ENCODE measurements around the gene THAP4.

The THAP4 gene

DNA sequence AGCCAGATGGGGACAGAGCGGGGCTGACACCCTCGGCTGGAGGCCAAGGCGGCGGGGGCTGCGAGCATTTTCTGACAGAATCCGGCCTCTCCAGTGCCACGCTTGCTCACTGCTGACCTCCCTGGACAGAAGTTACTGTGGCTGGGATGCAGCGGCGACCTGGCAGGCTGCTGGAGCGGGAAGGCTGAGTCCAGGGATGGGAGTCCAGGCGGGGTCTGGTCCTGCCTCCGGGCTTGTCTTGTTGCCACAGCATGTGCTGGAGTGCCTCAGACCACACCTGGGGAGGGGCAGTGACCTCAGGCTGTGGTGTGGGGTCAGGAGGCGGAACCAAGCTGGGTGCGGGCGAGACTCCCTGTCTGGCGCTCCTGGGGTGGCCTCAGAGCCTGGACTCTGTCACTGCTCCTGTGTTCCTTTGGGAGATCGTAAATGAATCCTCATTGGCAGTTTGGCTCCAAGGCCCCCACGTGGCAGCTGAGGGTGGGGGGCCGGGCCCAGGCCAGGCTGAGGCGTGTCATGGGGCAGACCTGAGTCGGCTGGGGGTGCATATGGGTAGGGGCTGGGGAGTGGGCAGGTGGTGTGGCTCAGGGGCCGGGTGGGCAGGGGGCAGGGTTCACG, 72.9 kb downstream of the THAP4 start:
- DNase-seq (ENCODE audit: low read depth): no peak

DNA sequence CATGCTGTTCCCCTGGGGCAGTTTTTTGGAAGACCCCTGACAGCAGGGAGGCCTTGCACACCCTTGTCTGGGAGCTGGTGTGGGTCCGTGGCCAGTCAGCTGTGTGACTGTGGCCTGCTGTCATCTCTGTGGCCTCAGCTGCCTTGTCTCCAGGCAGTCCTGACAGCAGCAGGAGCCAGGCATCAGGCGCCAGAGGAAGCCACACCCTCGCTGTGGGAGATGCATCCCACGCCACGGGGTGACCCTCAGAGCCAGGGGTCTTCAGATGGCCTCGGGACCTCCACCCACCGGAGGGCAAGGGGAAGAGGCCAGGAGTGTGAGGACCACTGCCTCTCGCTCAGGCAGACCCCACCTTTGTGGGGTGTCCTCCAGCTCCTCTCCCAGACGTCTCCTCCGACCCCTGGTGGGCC, 73.4 kb downstream of the THAP4 start:
- no peak for DNase-seq (ENCODE audit: low read depth)

- DNase-seq (ENCODE audit: low read depth): no peak
These were observed 73.9 kb downstream of the THAP4 start for GRCh38 chr2:241563031-241563507.

- no peak for DNase-seq (ENCODE audit: low read depth)
These were observed 74.6 kb downstream of the THAP4 start for GRCh38 chr2:241562269-241562891.

DNA sequence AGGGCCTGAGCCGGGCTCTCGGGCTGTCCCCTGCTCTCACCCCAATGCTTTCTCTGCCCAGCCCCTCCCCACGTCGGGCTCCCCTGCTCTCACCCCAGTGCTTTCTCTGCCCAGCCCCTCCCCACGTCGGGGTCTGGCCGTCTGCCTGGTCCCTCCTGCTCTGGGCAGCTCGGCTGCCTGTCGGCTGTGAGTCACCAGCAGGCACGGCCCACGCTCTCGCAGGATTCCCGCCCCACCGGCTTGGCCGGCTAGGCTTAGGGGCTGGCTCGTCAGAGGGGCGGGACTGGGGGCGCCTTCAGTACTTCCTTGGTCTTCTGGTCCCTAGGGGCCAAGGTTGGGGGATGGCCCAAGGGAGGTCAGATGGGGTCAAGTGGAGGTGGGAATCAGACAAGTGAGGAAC, 75.1 kb downstream of the THAP4 start:
- no peak for DNase-seq (ENCODE audit: low read depth)

DNA sequence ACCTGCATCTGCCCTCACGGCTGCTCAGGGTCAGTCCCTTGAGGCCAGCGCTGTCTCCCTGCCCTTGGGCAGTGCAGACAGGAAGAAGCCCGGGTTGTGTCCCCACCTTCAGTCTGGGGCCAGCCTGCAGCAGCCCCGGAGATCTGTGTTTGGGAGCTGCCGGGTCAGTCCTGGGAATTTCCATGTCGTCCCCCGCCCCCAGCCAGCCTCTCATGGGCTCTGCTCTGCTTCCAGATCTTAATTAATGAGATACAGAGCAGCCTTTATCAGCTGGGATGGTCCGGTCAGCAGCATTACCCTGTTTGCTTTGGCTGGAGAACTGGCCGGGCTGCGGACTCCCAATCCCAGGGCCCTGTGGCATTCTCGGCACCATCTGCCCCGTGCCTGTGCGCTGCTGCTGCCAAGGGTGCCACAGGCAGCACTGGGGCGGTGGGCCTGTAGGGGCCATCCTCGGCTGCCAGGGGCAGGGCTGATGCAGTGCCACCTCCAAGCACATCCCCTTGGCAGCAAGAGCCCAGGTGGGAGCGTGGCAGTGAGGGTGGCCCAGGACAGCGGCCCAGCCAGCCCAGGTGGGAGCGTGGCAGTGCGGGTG, 76.0 kb downstream of the THAP4 start:
- DNase-seq (ENCODE audit: low read depth): no peak

DNA sequence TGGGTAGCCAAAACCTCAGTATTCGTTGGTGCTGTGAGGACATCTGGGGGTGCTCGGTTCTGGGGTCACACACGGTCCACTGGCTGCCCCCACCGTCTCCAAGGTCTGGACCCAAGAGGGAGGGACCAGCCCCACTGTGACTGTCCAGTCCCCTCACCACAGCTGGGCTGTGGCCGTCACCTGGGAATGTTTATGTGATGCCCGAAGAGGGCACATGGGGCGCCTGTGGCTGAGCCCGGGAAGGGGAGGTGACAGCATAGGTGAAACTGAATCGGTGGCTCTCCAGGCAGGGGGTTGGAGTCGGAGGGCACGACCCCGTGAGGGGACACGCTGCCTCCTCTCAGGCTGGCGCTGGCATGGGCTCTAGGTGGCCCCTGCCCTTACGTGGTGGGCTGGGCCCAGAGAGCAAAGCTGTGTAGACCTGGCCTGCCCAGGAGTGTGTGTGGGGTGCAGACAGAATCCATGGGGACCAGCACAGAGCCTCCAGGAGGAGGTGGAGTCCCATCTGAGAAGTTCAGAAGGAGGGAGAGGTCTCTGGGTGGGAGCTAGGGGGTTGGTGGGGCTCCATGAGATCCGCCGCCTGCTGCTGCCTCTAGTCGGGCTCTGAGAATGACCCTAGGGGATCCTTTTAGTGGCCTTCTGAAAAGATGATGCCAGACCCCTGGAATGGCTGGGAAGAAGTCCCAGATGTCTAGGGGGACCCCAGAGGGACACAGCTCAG, 76.6 kb downstream of the THAP4 start:
- DNase-seq (ENCODE audit: low read depth): no peak

DNA sequence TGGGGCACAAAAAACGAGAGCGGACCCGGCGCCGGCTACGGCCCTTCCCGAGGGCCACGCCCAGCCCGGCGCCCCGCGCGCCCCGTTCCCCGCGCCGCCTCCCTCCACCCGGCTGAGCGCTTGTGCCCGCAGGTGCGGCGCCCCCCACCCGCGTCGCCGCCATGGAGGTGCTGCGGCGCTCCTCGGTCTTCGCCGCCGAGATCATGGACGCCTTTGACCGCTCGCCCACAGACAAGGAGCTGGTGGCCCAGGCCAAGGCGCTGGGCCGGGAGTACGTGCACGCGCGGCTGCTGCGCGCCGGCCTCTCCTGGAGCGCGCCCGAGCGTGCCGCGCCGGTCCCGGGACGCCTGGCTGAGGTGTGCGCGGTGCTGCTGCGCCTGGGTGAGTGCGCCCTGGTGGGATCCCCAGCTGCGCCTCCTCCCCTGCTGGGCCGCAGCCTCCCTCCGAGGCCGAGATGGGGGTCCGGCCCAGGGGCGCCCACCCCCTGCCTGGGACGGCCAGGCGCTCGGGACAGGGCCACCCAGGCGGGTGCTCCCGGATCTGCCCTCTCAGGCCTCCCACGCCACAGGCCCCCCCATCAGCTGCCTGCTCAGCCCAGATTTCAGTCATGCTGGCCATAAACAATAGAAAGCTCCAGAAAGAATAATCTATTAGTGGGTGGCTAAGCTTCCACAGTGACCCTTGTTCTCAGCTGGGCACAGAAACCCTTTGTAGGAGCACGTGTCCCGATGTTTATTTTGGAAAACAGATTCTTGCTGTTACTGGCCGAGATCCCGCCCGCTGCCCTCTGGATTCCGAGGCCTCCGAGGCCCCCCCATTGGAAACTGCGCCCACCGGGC, 77.4 kb downstream of the THAP4 start:
- no peak for DNase-seq (ENCODE audit: low read depth)

- no peak for DNase-seq (ENCODE audit: low read depth)
These were observed 78.2 kb downstream of the THAP4 start, which contains the start of gene BOK for GRCh38 chr2:241558532-241559322. Gene BOK (plus strand): TSS chr2:241558745. CDS start chr2:241559484, 739 bp downstream.

GRCh38 chr2:241556746-241557145, 80.2 kb downstream of the THAP4 start:
- no peak for DNase-seq (ENCODE audit: low read depth)

GRCh38 chr2:241555711-241556110, 81.2 kb downstream of the THAP4 start:
- DNase-seq (ENCODE audit: low read depth): no peak

GRCh38 chr2:241554610-241555322, 82.2 kb downstream of the THAP4 start:
- no peak for DNase-seq (ENCODE audit: low read depth)

DNA sequence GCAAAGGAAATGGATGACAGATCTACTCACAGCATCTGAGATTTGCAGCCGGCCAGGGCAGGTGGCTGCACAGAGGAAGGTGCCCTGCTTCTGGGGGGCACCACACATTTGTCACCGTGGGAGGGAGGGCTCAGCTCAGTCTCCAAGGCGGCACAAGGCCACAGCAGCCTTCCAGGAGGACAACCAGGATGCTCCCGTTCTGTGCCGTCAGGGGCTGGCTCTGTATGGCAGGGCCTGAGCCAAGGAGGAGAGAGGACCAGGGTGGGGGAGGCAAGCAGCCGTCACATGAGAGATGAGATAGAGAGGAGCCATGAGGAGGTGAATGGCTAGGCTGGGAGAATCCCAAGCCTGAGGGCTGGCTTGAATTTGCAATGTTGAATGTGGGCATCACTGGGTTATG, 83.0 kb downstream of the THAP4 start:
- DNase-seq (ENCODE audit: low read depth): no peak

DNA sequence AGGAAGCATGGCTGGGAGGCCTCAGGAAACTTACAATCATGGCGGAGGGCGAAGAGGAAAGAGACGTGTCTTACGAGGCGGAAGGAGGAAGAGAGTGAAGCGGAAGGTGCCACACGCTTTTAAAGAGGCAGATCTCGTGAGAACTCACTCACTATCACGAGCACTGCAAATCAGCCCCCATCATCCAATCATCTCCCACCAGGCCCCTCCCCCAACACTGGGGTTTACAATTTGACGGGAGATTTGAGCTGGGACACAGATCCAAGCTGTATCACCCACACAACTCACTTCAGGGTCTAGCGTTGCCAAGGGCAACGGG, 83.5 kb downstream of the THAP4 start:
- DNase-seq (ENCODE audit: low read depth): no peak

GRCh38 chr2:241551998-241552737, 84.8 kb downstream of the THAP4 start:
- no peak for DNase-seq (ENCODE audit: low read depth)

DNA sequence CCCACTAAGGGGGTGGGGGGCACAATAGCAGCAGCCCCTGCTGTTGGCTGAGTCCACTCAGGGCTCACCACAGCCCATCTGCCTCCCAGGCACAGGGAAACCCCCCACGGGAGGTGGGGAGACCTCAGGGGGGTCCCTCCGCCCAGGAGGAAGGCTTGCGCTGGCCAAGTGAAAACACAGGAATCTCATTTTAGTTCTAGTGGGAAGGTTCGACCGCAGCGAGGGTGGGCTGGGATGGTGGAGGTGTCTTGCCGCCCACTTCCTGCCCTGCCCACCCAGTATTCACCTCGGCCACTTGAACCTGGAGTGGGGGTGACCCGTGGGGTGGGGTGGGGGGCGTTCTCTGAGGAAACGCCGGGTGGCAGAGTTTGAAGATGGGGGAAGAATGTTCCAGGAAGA, 85.4 kb downstream of the THAP4 start:
- DNase-seq (ENCODE audit: low read depth): no peak

- no peak for DNase-seq (ENCODE audit: low read depth)
These were observed 86.1 kb downstream of the THAP4 start for GRCh38 chr2:241550616-241551580.

DNA sequence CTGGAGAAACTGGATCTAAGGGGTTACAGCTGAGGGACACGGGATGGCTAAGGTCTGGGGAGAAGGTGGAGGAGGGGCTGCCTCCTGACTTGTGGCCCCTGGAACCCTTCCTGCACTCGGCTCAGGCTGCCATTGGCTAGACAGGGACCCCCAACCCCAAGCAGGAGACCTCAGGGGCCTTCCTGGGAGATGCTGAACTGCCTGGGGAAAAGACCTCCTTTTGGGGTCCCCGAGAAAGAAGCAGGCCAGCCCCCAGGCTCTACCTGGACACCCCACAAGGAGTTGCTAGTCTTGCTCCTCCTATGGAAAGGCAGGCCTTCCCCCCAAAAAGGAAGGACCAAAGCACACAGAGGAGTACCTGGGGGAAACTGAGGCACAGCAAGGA, 88.5 kb downstream of the THAP4 start:
- no peak for DNase-seq (ENCODE audit: low read depth)

Measured in activated T-helper 9 cell treated with anti-CD3 and anti-CD28 coated beads, Interleukin-2, amount 50 U/mL, for 16 hours (primary cell).